Erythroblast (primary cell): Measurements from ENCODE around the gene VPS37C.
"Not testable (repeated sequence)": the region's sequence is repeated elsewhere in the genome, so short reads cannot be mapped to it uniquely, and the experiment has no call there.

ENCODE experiments used
- GATA1 ChIP-seq: IDR thresholded peaks from 2 replicates; pipeline ENCODE4 v1.6.1; 2011; ENCODE audit warnings: low read depth, mild to moderate bottlenecking, control low read depth, low read length, moderate library complexity
- POLR2A ChIP-seq: IDR thresholded peaks from 2 replicates; pipeline ENCODE4 v1.6.1; 2011; ENCODE audit warnings: mild to moderate bottlenecking, low read length

DNA sequence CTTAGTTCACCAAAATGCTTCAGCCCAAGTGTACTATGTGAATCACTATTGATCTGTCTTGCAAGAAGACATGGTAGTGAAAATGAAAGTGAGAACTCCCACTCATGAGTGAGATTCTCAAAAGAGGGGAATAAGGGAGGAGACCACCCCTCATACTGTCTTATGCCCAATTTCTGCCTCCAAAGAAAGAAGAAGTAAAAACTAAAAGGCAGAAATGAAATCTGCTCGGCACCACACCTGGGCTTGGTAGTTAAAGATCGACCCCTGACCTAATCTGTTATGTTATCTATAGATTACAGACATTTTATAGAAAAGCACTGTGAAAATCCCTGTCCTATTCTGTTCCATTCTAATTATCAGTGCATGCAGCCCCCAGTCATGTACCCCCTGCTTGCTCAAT, 63.0 kb downstream of the VPS37C start:
- TF ChIP-seq POLR2A, GATA1: not testable (repeated sequence)
